Panc1 (cell line): ENCODE results near the gene NECTIN1. TPM values are rescaled to one million over a fixed set of nuclear protein-coding genes. Genes with fewer than 3 reads are reported as not detected.

Source experiments
- ATAC-seq: fragments of 200-7000 bp; cut with Tn5 transposase; 2 replicates; pipeline ENCODE4 v1.9.1; 2020; ENCODE audit warnings: mild to moderate bottlenecking, moderate library complexity
- BruUV-seq: library from RNA; stranded (reverse); fragments of 400-500 nt; replicated peaks from 2 replicates; lab custom pipeline; 2021; lab: Mats Ljungman, UMichigan
- CTCF ChIA-PET: fragments of 300-600 bp; sonication (Branson Sonifier 250); formaldehyde crosslinking; loops from one replicate; lab custom pipeline; 2022; ENCODE audit warnings: antibody characterized with exemption; lab: Charles Lee
- POLR2A ChIA-PET: fragments of 300-600 bp; sonication (Branson Sonifier 250); formaldehyde crosslinking; loops from one replicate; lab custom pipeline; 2022; ENCODE audit warnings: antibody characterized with exemption; lab: Charles Lee
- DNase-seq: peaks from one replicate; pipeline ENCODE4 v3.0.0-alpha.2; 2010; ENCODE audit warnings: low read depth, low spot score
- H3K27ac ChIP-seq: 2 replicates; pipeline ENCODE4 v1.5.1; 2011; ENCODE audit warnings: mild to moderate bottlenecking, low read length, inconsistent platforms
- H3K27me3 ChIP-seq: fragments of 200-500 bp; sonication (Bioruptor generic); 2 replicates; pipeline ENCODE4 v1.6.0; 2014; ENCODE audit warnings: low read length, inconsistent platforms; ENCODE audit not compliant: control insufficient read depth, insufficient read depth
- H3K36me3 ChIP-seq: fragments of 200-500 bp; sonication (Bioruptor generic); 2 replicates; pipeline ENCODE4 v1.5.1; 2014; ENCODE audit warnings: inconsistent platforms, mild to moderate bottlenecking, low read length, moderate library complexity; ENCODE audit not compliant: control insufficient read depth, insufficient read depth
- H3K4me1 ChIP-seq: 2 replicates; pipeline ENCODE4 v1.5.1; 2011; ENCODE audit warnings: inconsistent platforms, mild to moderate bottlenecking, low read length, moderate library complexity; ENCODE audit not compliant: control insufficient read depth, insufficient read depth
- H3K4me3 ChIP-seq, 2 experiments: 2 replicates each; pipeline ENCODE4 v1.5.1; 2011 to 2012; ENCODE audit warnings: low read depth in 2 of 2, low read length in 2 of 2, mild to moderate bottlenecking in 2 of 2, inconsistent platforms in 1 of 2, moderate library complexity in 1 of 2
- H3K9me3 ChIP-seq: fragments of 200-500 bp; sonication (Bioruptor generic); 2 replicates; pipeline ENCODE4 v1.5.1; 2014; ENCODE audit warnings: low read depth, mild to moderate bottlenecking, inconsistent platforms, low read length, moderate library complexity; ENCODE audit not compliant: control insufficient read depth, insufficient read depth
- POLR2AphosphoS5 ChIP-seq: IDR thresholded peaks from 2 replicates; pipeline ENCODE4 v1.6.1; 2012; ENCODE audit warnings: mild to moderate bottlenecking, low read depth, low read length, moderate library complexity
- SIN3A ChIP-seq: IDR thresholded peaks from 2 replicates; pipeline ENCODE4 v1.6.1; 2012; ENCODE audit warnings: low read depth, mild to moderate bottlenecking, low read length, moderate library complexity, borderline replicate concordance; ENCODE audit not compliant: insufficient read depth
- TCF7L2 ChIP-seq: IDR thresholded peaks from 2 replicates; pipeline ENCODE4 v1.6.1; 2011; ENCODE audit warnings: mild to moderate bottlenecking, low read depth, low read length, inconsistent platforms
- in situ Hi-C: cut with HindIII; loops from 2 replicates; pipeline ENCODE4 v1.10.0; 2016; ENCODE audit warnings: low sequenced_read_pairs, low pct_unique_long_range_greater_than_20kb
- intact Hi-C: fragments of 100-400 bp; cut with micrococcal nuclease; formaldehyde crosslinking; loops from one replicate; pipeline ENCODE4 v1.10.0; 2022; ENCODE audit not compliant: unreplicated experiment
- total RNA-seq: library from RNA; stranded (reverse); gene quantifications from one replicate; pipeline ENCODE4 v1.2.1, GENCODE V29; 2021; ENCODE audit not compliant: unreplicated experiment
- TF ChIP-seq, protein P1 (sequence below), 2 experiments: IDR thresholded peaks; 2 replicates each; pipeline ENCODE4 v1.6.1; 2011 to 2012; ENCODE audit warnings: low read depth in 2 of 2, control low read depth in 1 of 2, low read length in 1 of 2, mild to moderate bottlenecking in 1 of 2, moderate library complexity in 1 of 2; ENCODE audit not compliant: insufficient read depth in 1 of 2
- TF ChIP-seq, protein P2 (sequence below): fragments of 450-650 bp; IDR thresholded peaks from 2 replicates; pipeline ENCODE4 v1.5.1; 2017; ENCODE audit warnings: mild to moderate bottlenecking

Gene NECTIN1
- total RNA-seq, 1 experiment from 2014 or later = 14.6 TPM

DNA sequence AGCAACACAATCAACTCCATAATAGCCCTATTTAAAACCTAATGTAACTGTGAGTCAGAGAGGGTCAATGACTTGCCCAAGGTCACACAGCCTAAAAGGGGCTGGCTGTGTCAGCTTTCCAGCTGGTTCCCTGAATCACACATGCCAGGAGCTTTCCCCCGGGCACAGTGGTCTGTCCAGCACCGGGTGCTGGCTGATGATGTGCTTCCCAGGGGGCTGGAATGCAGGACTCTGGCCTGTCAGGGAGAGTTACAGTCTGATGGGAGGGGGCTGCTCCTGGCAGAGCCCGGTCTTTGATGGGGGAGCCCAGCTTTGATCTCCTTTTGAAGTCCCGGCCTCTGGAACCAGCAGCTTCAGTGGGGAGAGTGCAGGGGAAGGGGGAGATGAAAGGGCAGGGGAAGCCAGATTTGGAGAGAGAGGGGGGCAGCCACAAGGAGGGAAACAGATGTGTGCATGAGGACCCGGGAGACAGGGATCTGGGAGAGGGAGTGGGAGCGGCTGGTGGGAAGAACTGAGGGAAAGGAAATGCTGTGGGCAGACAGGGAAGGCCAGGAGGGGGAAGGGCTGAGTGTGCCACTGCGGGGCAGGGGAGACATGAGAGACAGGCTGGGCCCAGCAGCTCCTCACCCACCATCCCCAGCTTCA is 102.7 kb downstream of the NECTIN1 start:
- Histone ChIP-seq H3K27me3 (no peaks in the 10 kb centered on the region), H3K9me3 (no peaks in the 10 kb centered on the region), H3K27ac (no peak overlapping the region), H3K4me1 (no peaks in the 10 kb centered on the region), H3K36me3 (no peaks in the 10 kb centered on the region), H3K4me3 (no peak overlapping the region)
- DNase-seq (no peak), ATAC-seq (no peak)
- ChIA-PET POLR2A (no interaction called here), CTCF (interaction anchor here (1.9 kb wide), 1 partner anchor 53 kb away, joined by 4 read pairs; no protein-coding TSS in a partner anchor)
- in situ Hi-C loops = no loop called here
- TF ChIP-seq SIN3A (no peak), POLR2AphosphoS5 (no peak), TCF7L2 (no peak)
- TF ChIP-seq, protein P1, sequence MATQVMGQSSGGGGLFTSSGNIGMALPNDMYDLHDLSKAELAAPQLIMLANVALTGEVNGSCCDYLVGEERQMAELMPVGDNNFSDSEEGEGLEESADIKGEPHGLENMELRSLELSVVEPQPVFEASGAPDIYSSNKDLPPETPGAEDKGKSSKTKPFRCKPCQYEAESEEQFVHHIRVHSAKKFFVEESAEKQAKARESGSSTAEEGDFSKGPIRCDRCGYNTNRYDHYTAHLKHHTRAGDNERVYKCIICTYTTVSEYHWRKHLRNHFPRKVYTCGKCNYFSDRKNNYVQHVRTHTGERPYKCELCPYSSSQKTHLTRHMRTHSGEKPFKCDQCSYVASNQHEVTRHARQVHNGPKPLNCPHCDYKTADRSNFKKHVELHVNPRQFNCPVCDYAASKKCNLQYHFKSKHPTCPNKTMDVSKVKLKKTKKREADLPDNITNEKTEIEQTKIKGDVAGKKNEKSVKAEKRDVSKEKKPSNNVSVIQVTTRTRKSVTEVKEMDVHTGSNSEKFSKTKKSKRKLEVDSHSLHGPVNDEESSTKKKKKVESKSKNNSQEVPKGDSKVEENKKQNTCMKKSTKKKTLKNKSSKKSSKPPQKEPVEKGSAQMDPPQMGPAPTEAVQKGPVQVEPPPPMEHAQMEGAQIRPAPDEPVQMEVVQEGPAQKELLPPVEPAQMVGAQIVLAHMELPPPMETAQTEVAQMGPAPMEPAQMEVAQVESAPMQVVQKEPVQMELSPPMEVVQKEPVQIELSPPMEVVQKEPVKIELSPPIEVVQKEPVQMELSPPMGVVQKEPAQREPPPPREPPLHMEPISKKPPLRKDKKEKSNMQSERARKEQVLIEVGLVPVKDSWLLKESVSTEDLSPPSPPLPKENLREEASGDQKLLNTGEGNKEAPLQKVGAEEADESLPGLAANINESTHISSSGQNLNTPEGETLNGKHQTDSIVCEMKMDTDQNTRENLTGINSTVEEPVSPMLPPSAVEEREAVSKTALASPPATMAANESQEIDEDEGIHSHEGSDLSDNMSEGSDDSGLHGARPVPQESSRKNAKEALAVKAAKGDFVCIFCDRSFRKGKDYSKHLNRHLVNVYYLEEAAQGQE (IDR thresholded peaks at IDR 0.05; ENCODE audit: insufficient read depth in 1 of 2, low read depth in 2 of 2, low read length in 1 of 2) = no peak
- TF ChIP-seq, protein P2, sequence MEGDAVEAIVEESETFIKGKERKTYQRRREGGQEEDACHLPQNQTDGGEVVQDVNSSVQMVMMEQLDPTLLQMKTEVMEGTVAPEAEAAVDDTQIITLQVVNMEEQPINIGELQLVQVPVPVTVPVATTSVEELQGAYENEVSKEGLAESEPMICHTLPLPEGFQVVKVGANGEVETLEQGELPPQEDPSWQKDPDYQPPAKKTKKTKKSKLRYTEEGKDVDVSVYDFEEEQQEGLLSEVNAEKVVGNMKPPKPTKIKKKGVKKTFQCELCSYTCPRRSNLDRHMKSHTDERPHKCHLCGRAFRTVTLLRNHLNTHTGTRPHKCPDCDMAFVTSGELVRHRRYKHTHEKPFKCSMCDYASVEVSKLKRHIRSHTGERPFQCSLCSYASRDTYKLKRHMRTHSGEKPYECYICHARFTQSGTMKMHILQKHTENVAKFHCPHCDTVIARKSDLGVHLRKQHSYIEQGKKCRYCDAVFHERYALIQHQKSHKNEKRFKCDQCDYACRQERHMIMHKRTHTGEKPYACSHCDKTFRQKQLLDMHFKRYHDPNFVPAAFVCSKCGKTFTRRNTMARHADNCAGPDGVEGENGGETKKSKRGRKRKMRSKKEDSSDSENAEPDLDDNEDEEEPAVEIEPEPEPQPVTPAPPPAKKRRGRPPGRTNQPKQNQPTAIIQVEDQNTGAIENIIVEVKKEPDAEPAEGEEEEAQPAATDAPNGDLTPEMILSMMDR = no peak
- no TSS peak for BruUV-seq
- intact Hi-C loops = no loop called here

DNA sequence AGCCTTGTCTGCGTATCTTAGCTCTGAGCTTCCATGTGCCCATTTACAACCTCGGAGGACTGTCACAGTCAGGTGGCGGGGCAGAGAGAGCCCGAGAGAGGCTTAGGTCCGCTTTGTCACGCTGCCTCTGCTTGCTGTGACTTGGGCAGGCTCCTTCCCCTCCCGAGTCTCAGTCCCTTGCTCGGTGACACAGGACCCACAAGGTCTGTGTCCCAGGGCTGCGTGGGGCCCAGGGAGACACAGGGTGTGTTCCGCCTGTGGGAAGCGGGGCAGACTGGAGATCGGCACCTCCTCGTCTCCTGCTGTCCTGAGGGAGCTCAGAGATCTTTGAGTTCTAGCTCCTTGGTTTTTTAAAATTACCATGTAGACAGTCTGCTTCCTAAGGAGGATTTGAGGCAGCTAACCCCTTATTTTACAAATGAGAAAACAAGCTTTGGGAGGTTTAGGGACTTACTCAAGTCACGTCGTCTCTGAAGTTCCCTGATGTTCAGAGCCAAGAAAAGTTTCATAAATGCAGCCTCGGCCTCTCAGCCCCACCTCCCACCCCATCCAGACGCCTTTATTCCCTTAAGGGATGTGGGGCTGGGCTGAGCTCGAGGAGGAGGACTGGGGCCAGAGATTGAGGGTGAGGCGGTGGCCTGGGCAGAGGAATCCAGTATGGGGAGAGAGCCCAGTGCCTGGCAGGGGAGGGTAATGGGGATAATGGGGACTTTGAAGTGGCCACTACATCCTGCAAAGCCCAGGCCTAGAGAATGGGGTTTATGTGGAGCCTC is 103.6 kb downstream of the NECTIN1 start:
- DNase-seq (no peak), ATAC-seq (0 out of 2 replicates have a peak, but pooled peaks have one; percentile 6)
- no peaks in the 10 kb centered on the region for H3K36me3 ChIP-seq
- POLR2A ChIA-PET = no interaction called here
- TF ChIP-seq TCF7L2 (no peak), POLR2AphosphoS5 (no peak), SIN3A (no peak)
- TF ChIP-seq, protein P1 (IDR thresholded peaks at IDR 0.05; ENCODE audit: insufficient read depth in 1 of 2, low read depth in 2 of 2, low read length in 1 of 2) = no peak
- TF ChIP-seq, protein P2 = no peak
- intact Hi-C loops (no loop called here), in situ Hi-C loops (no loop called here)
- no peaks in the 10 kb centered on the region for H3K9me3 ChIP-seq
- H3K4me3 ChIP-seq = no peak overlapping the region
- no TSS peak for BruUV-seq
- no peaks in the 10 kb centered on the region for H3K27me3 ChIP-seq
- H3K27ac ChIP-seq = no peak overlapping the region
- CTCF ChIA-PET = interaction anchor here (1.9 kb wide), 1 partner anchor 52 kb away, joined by 4 read pairs; no protein-coding TSS in a partner anchor
- H3K4me1 ChIP-seq = no peaks in the 10 kb centered on the region
